ENCODE measurements around the gene COQ6.
"Not testable (repeated sequence)": the region's sequence is repeated elsewhere in the genome, so short reads cannot be mapped to it uniquely, and the experiment has no call there.

COQ6 gene

DNA sequence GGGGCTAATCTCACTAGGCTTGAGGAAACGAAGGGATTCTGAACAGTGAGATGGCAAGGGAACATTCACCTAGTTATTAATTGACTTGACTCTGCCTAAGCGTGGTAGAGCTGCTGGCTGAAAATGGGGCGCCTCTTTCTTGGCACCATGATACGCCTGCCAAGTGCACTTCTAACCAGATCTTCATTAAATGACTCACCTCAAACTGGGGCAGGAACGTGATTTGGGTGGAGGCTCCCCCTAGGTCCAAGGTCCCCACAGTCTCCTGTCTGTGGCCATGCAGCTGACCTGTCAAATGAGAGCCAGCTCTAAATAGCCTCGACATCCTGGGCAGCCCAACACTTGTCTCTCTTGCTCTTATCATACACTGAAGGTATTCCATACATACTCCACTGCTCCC lies 26.0 kb downstream of the COQ6 start:
- no peak overlapping the region for H3K4me3 ChIP-seq (ENCODE audit: low read length)
- DNase-seq (ENCODE audit: low read depth), result no peak
- TF ChIP-seq, protein P1, sequence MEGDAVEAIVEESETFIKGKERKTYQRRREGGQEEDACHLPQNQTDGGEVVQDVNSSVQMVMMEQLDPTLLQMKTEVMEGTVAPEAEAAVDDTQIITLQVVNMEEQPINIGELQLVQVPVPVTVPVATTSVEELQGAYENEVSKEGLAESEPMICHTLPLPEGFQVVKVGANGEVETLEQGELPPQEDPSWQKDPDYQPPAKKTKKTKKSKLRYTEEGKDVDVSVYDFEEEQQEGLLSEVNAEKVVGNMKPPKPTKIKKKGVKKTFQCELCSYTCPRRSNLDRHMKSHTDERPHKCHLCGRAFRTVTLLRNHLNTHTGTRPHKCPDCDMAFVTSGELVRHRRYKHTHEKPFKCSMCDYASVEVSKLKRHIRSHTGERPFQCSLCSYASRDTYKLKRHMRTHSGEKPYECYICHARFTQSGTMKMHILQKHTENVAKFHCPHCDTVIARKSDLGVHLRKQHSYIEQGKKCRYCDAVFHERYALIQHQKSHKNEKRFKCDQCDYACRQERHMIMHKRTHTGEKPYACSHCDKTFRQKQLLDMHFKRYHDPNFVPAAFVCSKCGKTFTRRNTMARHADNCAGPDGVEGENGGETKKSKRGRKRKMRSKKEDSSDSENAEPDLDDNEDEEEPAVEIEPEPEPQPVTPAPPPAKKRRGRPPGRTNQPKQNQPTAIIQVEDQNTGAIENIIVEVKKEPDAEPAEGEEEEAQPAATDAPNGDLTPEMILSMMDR (conservative IDR thresholded peaks at IDR 0.05; ENCODE audit: low read depth, low read length), result no peak

DNA sequence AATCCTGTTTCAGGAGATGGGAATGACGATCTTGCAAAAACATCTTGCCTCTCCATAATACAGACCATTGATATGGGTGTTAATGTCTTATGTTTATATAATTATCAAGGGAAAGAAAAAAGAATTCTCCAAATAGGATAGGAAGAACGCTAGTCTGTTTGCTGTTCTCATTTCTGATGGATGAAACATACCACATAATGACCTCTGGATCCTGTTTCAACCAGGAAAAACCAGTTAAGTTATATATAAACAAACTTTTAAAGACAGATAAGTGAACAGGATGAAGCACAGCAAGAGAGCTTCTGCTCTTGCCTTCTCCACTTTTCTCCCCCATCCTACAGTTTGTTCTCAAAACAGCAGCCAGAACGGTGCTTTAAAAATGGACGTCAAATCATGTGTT lies 27.8 kb downstream of the COQ6 start:
- no peak for DNase-seq (ENCODE audit: low read depth)
- TF ChIP-seq, protein P1 (conservative IDR thresholded peaks at IDR 0.05; ENCODE audit: low read depth, low read length), result no peak
- H3K4me3 ChIP-seq (ENCODE audit: low read length), result no peak overlapping the region

DNA sequence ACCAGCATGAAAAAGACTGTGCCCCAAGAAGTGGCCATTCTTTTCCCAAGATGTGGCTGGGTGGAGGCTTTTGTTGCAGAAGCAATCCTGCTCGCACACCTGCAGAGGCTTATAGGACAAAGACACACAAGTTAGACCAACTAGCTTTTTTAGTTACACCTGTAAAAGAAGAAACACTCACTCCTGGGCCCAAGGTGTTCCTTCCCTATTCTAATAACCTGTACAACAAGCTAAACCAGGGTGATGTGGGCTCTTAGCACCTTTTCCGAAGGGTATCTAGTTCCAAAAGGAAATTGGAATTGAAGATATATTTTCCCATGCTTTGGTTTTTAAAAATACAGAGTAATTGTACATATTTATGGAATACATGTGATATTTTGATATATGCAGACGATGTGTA lies 38.0 kb downstream of the COQ6 start:
- H3K4me3 ChIP-seq (ENCODE audit: low read length), result no peak overlapping the region
- DNase-seq (ENCODE audit: low read depth), result no peak
- TF ChIP-seq, protein P1 (conservative IDR thresholded peaks at IDR 0.05; ENCODE audit: low read depth, low read length), result no peak

DNA sequence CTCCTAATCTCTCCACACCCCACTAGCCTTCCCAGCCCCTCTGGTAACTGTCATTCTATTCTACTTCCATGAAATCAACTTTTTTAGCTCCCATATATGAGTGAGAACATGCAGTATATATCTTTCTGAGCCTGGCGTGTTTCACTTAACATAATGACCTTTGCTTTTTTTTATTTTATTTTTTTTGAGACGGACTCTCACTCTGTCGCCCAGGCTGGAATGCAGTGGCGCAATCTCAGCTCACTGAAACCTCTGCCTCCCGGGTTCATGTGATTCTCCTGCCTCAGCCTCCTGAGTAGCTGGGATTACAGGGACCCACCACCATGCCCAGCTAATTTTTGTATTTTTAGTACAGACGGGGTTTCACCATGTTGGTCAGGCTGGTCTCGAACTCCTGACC lies 38.6 kb downstream of the COQ6 start:
- DNase-seq (ENCODE audit: low read depth); H3K4me3 ChIP-seq (ENCODE audit: low read length): not testable (repeated sequence)

DNA sequence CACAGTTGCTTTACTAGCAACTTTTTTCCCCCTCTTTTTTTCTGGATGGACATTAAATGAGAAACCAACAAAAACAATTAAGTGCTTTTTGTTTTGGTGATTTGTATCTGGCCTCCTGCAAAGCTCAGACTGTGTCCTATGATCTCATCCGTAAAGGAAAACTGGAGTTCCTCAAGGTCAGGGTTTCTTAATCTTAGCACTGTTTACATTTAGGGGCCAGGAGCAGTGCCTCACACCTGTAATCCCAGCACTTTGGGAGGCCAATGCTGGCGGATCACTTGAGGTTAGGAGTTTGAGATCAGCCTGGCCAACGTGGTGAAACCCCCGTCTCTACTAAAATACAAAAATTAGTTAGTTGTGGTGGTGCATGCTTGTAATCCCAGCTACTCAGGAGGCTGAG lies 41.0 kb downstream of the COQ6 start:
- H3K4me3 ChIP-seq (ENCODE audit: low read length), result no peak overlapping the region
- DNase-seq (ENCODE audit: low read depth), result no peak
- TF ChIP-seq, protein P1 (conservative IDR thresholded peaks at IDR 0.05; ENCODE audit: low read depth, low read length), result no peak

DNA sequence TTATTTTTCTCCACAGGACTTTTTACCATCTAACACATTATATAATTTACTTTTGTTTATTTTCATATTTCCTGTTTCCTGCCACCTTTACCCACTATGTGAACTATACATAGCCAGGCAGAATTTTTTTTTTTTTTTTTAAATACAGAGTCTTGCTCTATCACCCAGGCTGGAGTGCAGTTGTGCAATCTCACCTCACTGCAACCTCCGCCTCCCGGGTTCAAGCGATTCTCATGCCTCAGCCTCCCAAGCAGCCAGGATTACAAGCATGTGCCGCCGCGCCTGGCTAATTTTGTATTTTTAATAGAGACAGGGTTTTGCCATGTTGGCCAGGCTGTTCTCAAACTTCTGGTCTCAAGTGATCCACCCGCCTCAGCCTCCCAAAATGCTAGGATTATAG lies 44.8 kb downstream of the COQ6 start:
- not testable (repeated sequence) for H3K4me3 ChIP-seq (ENCODE audit: low read length); DNase-seq (ENCODE audit: low read depth)

DNA sequence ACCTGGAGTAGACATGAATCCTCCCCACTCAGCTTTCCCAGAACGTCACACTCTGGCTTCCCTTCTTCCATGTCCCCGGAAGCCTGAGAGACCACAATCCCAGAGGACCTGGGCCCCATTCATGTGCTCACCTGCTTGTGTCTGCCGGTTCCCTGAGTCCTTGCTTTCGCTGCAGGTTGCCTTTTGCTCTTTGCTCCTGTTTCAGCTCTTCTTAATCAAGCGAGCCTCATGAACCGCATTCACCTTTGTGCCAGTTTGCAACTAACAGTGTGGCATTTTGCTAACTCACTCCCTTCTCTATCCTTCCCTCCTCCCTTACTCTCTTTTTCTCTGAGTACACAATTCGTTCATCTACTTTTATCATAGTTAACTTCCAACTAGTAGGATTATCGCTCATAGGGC lies 45.9 kb downstream of the COQ6 start:
- no peak overlapping the region for H3K4me3 ChIP-seq (ENCODE audit: low read length)
- DNase-seq (ENCODE audit: low read depth), result no peak

DNA sequence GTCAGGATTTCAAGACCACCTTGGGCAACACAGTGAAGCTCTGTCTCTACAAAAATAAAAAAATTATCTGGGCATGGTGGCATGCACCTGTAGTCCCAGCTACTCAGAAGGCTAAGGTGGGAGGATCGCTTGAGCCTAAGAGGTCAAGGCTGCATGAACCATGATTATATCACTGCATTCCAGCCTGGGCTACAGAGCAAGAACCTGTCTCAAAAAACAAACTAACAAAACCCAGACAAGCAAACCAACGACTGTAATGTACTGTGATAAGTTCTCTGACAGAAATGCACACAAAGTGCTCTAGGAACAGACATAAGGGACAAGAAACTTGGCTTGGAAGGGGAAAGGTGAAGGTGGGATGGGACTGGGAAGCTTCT lies 46.6 kb downstream of the COQ6 start:
- TF ChIP-seq, protein P1 (conservative IDR thresholded peaks at IDR 0.05; ENCODE audit: low read depth, low read length), result no peak
- no peak for DNase-seq (ENCODE audit: low read depth)

More for the DNA sequence above, 45.9 kb downstream of the COQ6 start:
- TF ChIP-seq, protein P1 (conservative IDR thresholded peaks at IDR 0.05; ENCODE audit: low read depth, low read length), result no peak

More for the DNA sequence above, 46.6 kb downstream of the COQ6 start:
- H3K4me3 ChIP-seq (ENCODE audit: low read length), result no peak overlapping the region

All from retinal pigment epithelial cell (primary cell).